ENCODE measurements around the gene PLOD3.

Gene PLOD3

DNA sequence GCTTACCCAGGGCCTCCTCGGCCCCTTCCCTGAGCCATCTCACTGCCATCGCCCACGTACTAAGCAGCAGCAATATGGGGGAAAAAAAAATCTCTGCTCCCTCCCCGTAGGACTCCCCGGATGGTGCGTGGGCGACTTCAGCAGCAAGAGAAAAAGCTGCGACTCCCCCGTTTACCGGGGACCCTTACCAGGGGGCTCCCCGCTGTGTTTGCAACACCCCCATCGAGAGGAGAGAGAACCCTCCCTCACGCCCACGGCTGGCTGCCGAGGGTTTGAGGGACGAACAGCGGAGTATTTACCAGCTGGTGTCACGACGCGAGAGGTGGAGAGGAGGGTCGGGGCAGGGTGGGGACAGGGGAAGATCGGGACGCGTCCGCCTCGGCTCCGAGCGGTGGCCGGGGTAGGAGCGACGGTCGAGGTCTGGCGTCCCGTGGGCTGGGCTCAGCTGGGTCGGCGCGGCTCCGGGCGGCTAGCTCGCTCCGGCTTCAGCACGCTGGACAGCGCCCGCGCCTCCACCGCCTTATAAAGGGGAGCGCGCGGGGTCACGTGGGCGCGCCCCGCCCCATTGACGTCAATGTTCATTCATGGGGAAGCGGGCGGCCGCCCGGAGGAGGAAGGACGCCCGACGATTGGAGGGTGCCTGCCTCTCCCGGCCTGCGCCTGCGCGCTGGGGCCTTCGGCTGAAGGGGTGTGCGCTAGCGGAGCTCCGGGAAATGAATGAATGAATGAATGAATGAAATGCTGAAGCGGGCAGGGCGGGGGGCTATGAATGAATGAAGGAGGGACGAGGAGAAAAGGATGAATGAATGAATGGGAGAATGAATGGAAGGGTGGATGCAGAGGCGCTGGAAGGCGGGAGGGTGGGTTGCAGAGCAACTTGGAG is 52.1 kb downstream of the PLOD3 start, which contains the start of gene VGF:
Gene VGF, minus strand, starts transcription at position 495 of the 883 bp plus-strand sequence. CDS start 726 bp downstream, outside the sequence.
- Histone ChIP-seq H3K4me1 (ENCODE audit: control insufficient read depth, insufficient read depth, low read length) (peaks cover 61% of the 10 kb centered on the region), H3K4me3 (ENCODE audit: insufficient read depth, low read depth, low read length) (peak within 1 kb of the TSS; percentile 35), H3K36me3 (ENCODE audit: control insufficient read depth, insufficient read depth, low read length) (no peaks in the 10 kb centered on the region), H3K27ac (ENCODE audit: insufficient read depth, low read depth, low read length, poor library complexity, severe bottlenecking) (no peak within 1 kb of the TSS), H3K9me3 (ENCODE audit: control insufficient read depth, low read length) (no peaks in the 10 kb centered on the region), H3K27me3 (ENCODE audit: control insufficient read depth, insufficient read depth, low read length, poor library complexity, severe bottlenecking) (peaks cover 93% of the 10 kb centered on the region)
- 1% methylated on average over 74 of the region's 74 CpGs for WGBS, 2 experiments

GRCh38 chr7:101164071-101164840 is 53.1 kb downstream of the PLOD3 start:
- peak overlapping the region; percentile 35 for H3K4me3 ChIP-seq (ENCODE audit: insufficient read depth, low read depth, low read length)
- peaks cover 82% of the 10 kb centered on the region for H3K27me3 ChIP-seq (ENCODE audit: control insufficient read depth, insufficient read depth, low read length, poor library complexity, severe bottlenecking)
- peaks cover 57% of the 10 kb centered on the region for H3K4me1 ChIP-seq (ENCODE audit: control insufficient read depth, insufficient read depth, low read length)

GRCh38 chr7:101163279-101164070 is 53.9 kb downstream of the PLOD3 start:
- H3K27me3 ChIP-seq (ENCODE audit: control insufficient read depth, insufficient read depth, low read length, poor library complexity, severe bottlenecking), result peaks cover 74% of the 10 kb centered on the region
- no peaks in the 10 kb centered on the region for H3K36me3 ChIP-seq (ENCODE audit: control insufficient read depth, insufficient read depth, low read length)
- no peak overlapping the region for H3K27ac ChIP-seq (ENCODE audit: insufficient read depth, low read depth, low read length, poor library complexity, severe bottlenecking)
- 0% methylated on average over 92 of the region's 92 CpGs for WGBS, 2 experiments
- H3K4me3 ChIP-seq (ENCODE audit: insufficient read depth, low read depth, low read length), result peak overlapping the region; percentile 35
- H3K9me3 ChIP-seq (ENCODE audit: control insufficient read depth, low read length), result no peaks in the 10 kb centered on the region
- peaks cover 57% of the 10 kb centered on the region for H3K4me1 ChIP-seq (ENCODE audit: control insufficient read depth, insufficient read depth, low read length)

More at GRCh38 chr7:101164071-101164840, 53.1 kb downstream of the PLOD3 start:
- WGBS, 2 experiments, result 1% methylated on average over 75 of the region's 75 CpGs
- Histone ChIP-seq H3K27ac (ENCODE audit: insufficient read depth, low read depth, low read length, poor library complexity, severe bottlenecking) (no peak overlapping the region), H3K9me3 (ENCODE audit: control insufficient read depth, low read length) (no peaks in the 10 kb centered on the region), H3K36me3 (ENCODE audit: control insufficient read depth, insufficient read depth, low read length) (no peaks in the 10 kb centered on the region)

DNA sequence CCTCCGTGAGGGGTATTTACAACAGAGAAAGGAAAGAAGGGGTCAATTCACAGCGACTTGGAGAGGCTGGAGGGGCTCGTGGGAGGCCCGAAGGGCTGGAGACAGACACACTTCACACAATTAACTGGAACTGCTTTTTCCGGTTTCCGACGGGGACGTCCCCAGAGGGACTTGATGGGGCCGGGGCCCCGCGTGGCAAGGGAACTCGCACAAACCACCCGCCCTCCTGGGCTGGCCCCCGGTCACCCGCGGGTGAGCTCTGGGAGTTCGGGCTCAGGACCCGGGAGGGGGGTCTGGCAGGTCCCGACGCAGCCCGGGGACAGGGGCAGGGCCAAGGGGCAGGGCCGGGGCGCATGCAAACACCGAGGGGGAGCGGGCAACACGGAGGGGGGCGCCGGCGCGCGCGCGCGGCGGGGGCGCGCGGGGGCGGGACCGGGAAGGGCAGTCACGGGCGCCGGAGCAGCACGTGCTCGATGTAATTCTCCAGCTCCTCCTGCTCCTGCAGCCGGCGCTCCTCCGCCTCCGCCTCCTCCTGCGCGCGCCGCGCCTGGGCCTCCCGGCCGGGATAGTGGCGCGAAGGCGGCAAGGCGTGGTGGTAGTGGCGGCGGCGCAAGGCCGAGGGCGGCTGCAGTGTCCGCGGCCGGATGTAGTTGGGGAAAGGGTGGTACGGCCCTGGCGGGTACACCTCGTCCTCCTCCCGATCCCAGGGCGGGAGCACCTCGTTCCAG is 54.7 kb downstream of the PLOD3 start:
- H3K27ac ChIP-seq (ENCODE audit: insufficient read depth, low read depth, low read length, poor library complexity, severe bottlenecking), result peak overlapping the region; percentile 22
- H3K36me3 ChIP-seq (ENCODE audit: control insufficient read depth, insufficient read depth, low read length), result no peaks in the 10 kb centered on the region
- peaks cover 67% of the 10 kb centered on the region for H3K27me3 ChIP-seq (ENCODE audit: control insufficient read depth, insufficient read depth, low read length, poor library complexity, severe bottlenecking)
- H3K9me3 ChIP-seq (ENCODE audit: control insufficient read depth, low read length), result no peaks in the 10 kb centered on the region
- peak overlapping the region; percentile 32 for H3K4me3 ChIP-seq (ENCODE audit: insufficient read depth, low read depth, low read length)
- H3K4me1 ChIP-seq (ENCODE audit: control insufficient read depth, insufficient read depth, low read length), result peaks cover 51% of the 10 kb centered on the region
- WGBS, 2 experiments, result 0 to 1% methylated on average over 74 of the region's 74 CpGs

- no peak overlapping the region for H3K4me3 ChIP-seq (ENCODE audit: insufficient read depth, low read depth, low read length)
Measured at GRCh38 chr7:101161692-101162471, 55.5 kb downstream of the PLOD3 start.

GRCh38 chr7:101160910-101161309 is 56.5 kb downstream of the PLOD3 start:
- H3K4me3 ChIP-seq (ENCODE audit: insufficient read depth, low read depth, low read length), result no peak overlapping the region
- no peaks in the 10 kb centered on the region for H3K36me3 ChIP-seq (ENCODE audit: control insufficient read depth, insufficient read depth, low read length)
- peaks cover 34% of the 10 kb centered on the region for H3K4me1 ChIP-seq (ENCODE audit: control insufficient read depth, insufficient read depth, low read length)
- H3K9me3 ChIP-seq (ENCODE audit: control insufficient read depth, low read length), result no peaks in the 10 kb centered on the region
- H3K27ac ChIP-seq (ENCODE audit: insufficient read depth, low read depth, low read length, poor library complexity, severe bottlenecking), result no peak overlapping the region
- H3K27me3 ChIP-seq (ENCODE audit: control insufficient read depth, insufficient read depth, low read length, poor library complexity, severe bottlenecking), result peaks cover 49% of the 10 kb centered on the region

More at GRCh38 chr7:101161692-101162471, 55.5 kb downstream of the PLOD3 start:
- peak overlapping the region; percentile 22 for H3K27ac ChIP-seq (ENCODE audit: insufficient read depth, low read depth, low read length, poor library complexity, severe bottlenecking)
- no peaks in the 10 kb centered on the region for H3K9me3 ChIP-seq (ENCODE audit: control insufficient read depth, low read length)
- peaks cover 42% of the 10 kb centered on the region for H3K4me1 ChIP-seq (ENCODE audit: control insufficient read depth, insufficient read depth, low read length)
- no peaks in the 10 kb centered on the region for H3K36me3 ChIP-seq (ENCODE audit: control insufficient read depth, insufficient read depth, low read length)
- H3K27me3 ChIP-seq (ENCODE audit: control insufficient read depth, insufficient read depth, low read length, poor library complexity, severe bottlenecking), result peaks cover 58% of the 10 kb centered on the region
- WGBS, 2 experiments, result 47 to 51% methylated on average over 16 to 17 of the region's 17 CpGs

- WGBS, 2 experiments, result 58 to 59% methylated on average over 30 to 31 of the region's 31 CpGs
- Histone ChIP-seq H3K4me1 (ENCODE audit: control insufficient read depth, insufficient read depth, low read length) (peaks cover 35% of the 10 kb centered on the region), H3K9me3 (ENCODE audit: control insufficient read depth, low read length) (no peaks in the 10 kb centered on the region), H3K27me3 (ENCODE audit: control insufficient read depth, insufficient read depth, low read length, poor library complexity, severe bottlenecking) (peaks cover 39% of the 10 kb centered on the region), H3K36me3 (ENCODE audit: control insufficient read depth, insufficient read depth, low read length) (no peaks in the 10 kb centered on the region), H3K4me3 (ENCODE audit: insufficient read depth, low read depth, low read length) (no peak overlapping the region), H3K27ac (ENCODE audit: insufficient read depth, low read depth, low read length, poor library complexity, severe bottlenecking) (no peak overlapping the region)
Measured at GRCh38 chr7:101159696-101160674, 57.4 kb downstream of the PLOD3 start.

DNA sequence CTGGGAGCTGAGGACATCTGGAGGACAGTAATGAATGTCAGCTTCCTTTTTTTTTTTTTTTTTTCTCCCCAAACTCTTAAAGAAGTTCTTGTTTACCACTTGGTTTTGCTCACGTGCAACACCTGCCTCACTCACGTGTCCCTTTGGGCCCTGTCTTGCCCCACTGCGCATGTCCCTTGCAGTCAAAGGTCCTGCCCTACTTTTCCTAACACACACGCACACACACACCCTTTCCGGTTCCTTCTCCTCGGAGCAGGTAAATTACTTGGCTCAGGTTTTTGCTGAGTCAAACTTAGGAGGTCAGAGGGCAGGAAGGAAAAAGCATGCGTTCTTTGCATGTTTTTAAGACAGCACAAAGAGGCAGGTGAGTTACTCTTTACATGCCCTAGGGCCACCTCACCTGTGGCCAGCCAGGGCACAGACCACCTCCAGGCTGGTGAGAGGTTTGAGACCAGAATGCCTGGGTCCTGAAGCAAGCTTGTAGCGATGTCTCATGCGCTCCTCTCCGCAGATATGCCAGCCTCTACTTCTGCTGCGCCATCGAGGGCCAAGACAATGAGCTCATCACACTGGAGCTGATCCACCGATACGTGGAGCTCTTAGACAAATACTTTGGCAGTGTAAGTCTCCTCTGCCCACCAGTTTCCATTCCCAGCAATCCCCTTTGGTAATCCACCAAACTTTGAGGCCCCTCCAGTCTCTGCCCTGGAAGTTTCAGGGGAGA is 60.4 kb downstream of the PLOD3 start:
- H3K4me3 ChIP-seq (ENCODE audit: insufficient read depth, low read depth, low read length), result no peak overlapping the region
- 87% methylated on average over 14 of the region's 14 CpGs for WGBS, 2 experiments
- no peaks in the 10 kb centered on the region for H3K9me3 ChIP-seq (ENCODE audit: control insufficient read depth, low read length)
- H3K36me3 ChIP-seq (ENCODE audit: control insufficient read depth, insufficient read depth, low read length), result no peaks in the 10 kb centered on the region
- peaks cover 11% of the 10 kb centered on the region for H3K27me3 ChIP-seq (ENCODE audit: control insufficient read depth, insufficient read depth, low read length, poor library complexity, severe bottlenecking)
- peaks cover 12% of the 10 kb centered on the region for H3K4me1 ChIP-seq (ENCODE audit: control insufficient read depth, insufficient read depth, low read length)
- no peak overlapping the region for H3K27ac ChIP-seq (ENCODE audit: insufficient read depth, low read depth, low read length, poor library complexity, severe bottlenecking)
